Astrocyte of the spinal cord (primary cell): ENCODE data around the gene RNF157.
"Not testable (repeated sequence)": the region's sequence is repeated elsewhere in the genome, so short reads cannot be mapped to it uniquely, and the experiment has no call there.

Experiments used
- DNase-seq: peaks from one replicate; pipeline ENCODE4 v3.0.0; 2011; ENCODE audit warnings: low read depth, low spot score
- H3K4me3 ChIP-seq: 2 replicates; pipeline ENCODE4 v1.5.1; 2011; ENCODE audit warnings: low read depth, mild to moderate bottlenecking, low read length, moderate library complexity
- in situ Hi-C: cut with HindIII; loops from 2 replicates; pipeline ENCODE4 v1.10.0; 2017; ENCODE audit warnings: low sequenced_read_pairs
- TF ChIP-seq, protein P1 (sequence below): IDR thresholded peaks from 2 replicates; pipeline ENCODE4 v1.5.1; 2012; ENCODE audit warnings: low read depth, mild to moderate bottlenecking, low read length, inconsistent platforms

Gene RNF157

DNA sequence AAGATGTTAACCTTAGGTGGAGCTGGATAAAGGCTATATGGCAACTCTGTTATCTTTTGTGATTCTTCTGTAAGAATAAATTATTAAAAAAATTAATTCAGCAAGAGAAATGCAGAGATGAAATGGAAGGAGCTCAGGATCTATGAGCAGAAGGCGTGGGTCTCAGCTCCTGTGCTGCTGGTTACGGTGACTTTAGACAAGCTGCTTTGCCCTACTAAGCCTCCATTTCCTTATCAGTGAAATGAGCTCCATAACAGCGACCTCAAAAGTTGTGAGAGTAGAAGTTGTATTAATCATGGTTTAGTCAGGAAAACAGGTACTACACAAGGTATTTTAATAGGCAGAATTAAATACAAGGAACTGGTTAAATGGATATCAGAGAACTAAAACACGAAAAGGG is 51.0 kb downstream of the RNF157 start:
- TF ChIP-seq, protein P1, sequence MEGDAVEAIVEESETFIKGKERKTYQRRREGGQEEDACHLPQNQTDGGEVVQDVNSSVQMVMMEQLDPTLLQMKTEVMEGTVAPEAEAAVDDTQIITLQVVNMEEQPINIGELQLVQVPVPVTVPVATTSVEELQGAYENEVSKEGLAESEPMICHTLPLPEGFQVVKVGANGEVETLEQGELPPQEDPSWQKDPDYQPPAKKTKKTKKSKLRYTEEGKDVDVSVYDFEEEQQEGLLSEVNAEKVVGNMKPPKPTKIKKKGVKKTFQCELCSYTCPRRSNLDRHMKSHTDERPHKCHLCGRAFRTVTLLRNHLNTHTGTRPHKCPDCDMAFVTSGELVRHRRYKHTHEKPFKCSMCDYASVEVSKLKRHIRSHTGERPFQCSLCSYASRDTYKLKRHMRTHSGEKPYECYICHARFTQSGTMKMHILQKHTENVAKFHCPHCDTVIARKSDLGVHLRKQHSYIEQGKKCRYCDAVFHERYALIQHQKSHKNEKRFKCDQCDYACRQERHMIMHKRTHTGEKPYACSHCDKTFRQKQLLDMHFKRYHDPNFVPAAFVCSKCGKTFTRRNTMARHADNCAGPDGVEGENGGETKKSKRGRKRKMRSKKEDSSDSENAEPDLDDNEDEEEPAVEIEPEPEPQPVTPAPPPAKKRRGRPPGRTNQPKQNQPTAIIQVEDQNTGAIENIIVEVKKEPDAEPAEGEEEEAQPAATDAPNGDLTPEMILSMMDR = no peak
- DNase-seq = no peak
- H3K4me3 ChIP-seq = no peak overlapping the region
- in situ Hi-C loops = no loop called here

DNA sequence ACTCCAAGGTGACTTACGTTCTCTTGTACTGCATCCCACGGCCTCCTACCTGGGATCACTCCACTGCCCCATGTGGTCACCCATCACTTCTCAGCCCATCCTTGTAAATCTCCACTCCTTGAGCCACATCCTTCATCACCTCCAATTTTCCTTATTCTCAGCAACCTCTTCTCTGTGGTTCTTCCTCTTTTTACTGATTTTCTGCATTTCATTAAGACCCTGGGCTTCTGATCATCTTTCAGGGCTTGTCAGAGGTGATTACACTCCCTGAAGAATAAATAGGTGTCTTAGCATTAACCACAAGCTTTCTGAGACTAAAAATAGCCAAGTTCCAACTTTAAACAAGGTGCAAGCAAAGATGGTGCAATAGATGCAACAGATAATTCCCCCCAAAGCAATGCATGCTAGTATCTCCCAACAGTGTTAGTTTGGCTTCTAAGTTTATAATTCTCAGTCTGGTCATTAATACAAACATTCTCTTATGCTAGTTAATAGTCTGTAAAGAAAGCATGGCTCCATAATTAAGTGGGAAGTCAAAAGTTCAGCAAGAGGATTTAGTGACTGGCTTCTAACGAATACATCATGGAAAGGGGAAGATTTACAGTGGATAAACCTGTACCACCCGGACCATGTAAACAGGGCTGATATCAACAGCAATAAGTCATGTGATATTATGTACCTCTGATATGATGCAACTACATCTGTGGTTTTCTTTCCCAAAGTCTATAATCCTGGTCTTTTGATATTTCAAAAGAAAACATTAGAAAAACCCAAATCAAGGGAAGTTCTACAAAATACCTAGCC is 51.9 kb downstream of the RNF157 start:
- TF ChIP-seq, protein P1 = no peak
- in situ Hi-C loops = no loop called here
- no peak for DNase-seq
- H3K4me3 ChIP-seq = no peak overlapping the region

DNA sequence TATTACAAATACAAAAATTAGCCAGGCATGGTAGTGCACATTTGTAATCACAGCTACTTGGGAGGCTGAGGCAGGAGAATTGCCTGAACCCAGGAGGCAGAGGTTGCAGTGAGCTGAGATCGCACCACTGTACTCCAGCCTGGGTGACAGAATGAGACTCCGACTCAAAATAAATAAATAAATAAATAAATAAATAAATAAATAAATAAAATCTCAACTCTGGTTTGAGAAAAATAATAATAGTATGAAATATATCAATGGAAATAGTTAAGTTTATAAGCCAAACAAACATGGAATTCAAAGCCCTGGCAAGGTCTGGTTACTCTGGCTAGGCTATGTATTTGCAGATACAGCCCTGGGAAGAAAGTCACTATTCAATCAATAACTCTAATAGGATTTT is 53.5 kb downstream of the RNF157 start:
- DNase-seq, H3K4me3 ChIP-seq, in situ Hi-C loops: not testable (repeated sequence)

DNA sequence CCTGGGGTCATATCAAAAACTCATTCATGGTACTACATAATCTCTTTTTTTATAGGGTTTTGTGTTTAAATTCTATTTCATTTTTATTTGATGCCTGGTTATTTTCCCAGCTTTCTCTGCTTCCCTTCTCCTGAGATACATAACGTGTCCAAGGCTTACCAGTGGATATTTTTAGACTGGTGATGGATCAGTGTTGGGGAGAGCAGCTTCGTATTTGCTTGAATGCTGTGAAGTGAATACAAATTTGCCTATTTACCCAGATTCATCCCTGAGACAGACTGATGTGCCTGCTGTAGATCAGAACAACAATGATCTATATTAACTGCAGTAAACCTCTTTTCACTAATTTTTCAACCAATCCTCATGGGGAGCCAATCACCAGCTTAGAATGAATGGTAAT is 56.0 kb downstream of the RNF157 start:
- no peak overlapping the region for H3K4me3 ChIP-seq
- DNase-seq = no peak
- in situ Hi-C loops = no loop called here
- TF ChIP-seq, protein P1 = no peak

DNA sequence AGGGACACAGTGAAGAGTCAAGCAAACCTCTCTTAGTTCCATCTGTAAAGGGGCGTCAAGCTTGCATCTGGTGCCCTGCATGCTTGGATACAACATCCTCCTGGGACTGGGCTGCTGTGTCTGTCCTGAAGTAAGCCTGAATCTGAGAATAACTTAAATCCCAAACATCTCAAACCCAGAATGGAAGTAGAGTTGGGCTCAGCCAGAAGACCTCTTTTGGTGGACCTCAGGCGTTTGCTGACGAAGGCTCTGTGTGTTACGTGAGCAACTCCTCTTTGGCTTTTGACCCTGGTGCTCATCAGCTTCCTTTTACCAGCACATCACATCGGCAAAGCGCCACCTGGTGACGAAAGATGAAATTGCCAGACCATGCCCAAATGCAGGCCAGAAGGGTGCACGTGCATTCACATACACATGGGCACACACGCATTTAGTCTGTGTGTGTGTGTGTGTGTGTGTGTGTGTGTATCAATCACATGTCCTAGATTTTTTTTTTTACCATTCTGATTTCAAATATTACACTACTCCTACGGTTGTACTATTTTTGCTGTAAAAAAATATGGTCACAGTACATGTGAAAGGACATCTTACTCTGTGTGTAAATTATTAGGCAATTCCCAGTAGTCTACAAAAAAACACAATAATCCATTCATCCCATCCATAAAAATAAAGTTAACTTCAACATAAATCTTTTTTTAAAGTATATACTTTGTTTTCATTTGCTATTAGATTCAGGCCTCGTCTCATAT is 58.1 kb downstream of the RNF157 start:
- in situ Hi-C loops = no loop called here
- TF ChIP-seq, protein P1 = peak; percentile 92
- DNase-seq = peak; percentile 86
- H3K4me3 ChIP-seq = no peak overlapping the region

DNA sequence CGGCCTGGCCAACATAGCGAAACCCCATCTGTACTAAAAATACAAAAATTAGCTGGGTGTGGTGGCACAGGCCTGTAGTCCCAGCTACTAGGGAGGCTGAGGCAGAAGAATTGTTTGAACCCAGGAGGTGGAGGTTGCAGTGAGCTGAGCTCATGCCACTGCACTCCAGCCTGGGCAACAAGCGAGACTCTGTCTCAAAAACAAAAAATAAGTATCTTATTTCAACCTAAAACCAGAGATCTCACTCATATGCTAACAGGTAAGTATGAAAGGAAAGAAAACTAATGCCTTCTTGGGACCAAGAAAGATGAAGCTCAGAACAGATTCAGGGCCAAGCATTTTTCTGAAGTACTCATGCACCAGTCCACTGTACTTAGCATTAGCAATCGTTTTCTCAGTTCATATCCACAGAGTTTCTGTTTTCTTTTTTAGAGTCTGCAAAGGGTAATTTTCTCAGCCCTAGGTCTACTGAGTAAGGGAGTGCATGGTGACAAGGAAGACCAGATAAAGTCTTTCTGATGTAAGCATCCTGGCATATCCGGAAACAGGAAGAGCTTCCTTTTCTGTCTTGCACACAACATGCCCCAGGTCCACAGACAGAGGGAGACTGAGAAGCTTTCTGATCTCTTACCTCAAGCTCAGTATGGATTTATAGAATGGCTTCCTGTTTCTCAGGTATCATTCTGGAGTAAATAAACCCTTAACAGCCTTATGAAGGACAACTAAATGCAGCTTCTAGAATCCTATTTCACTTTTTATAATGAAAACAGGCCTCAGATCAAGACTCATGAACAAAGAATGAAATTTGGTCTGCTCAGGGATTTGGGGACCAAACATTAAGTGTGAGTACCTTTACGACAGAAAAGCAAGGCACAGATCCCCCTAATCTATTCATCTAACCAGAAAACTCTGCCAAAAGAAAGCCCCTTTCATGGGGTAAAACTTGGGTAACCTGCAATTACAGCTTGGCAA is 60.5 kb downstream of the RNF157 start:
- in situ Hi-C loops = no loop called here
- DNase-seq = no peak
- H3K4me3 ChIP-seq = no peak overlapping the region
- TF ChIP-seq, protein P1 = no peak
